OCI-LY1 (cell line): ENCODE results near the gene OTOS.

Source experiments
- H2AFZ ChIP-seq: fragments of 200-600 bp; sonication (generic), shearing (Covaris generic); 2 replicates; pipeline ENCODE4 v1.6.0; 2014; ENCODE audit warnings: antibody characterized with exemption, mild to moderate bottlenecking, low read length
- H3F3A ChIP-seq: fragments of 200-600 bp; sonication (generic), shearing (Covaris generic); 2 replicates; pipeline ENCODE4 v1.6.0; 2014; ENCODE audit warnings: mild to moderate bottlenecking, antibody characterized with exemption, low read length, moderate library complexity; ENCODE audit not compliant: insufficient read depth
- H3K27ac ChIP-seq: fragments of 200-600 bp; sonication (generic); 2 replicates; pipeline ENCODE4 v1.5.1; 2014; ENCODE audit warnings: low read length, mixed run types, mild to moderate bottlenecking, low read depth; ENCODE audit not compliant: poor library complexity, severe bottlenecking
- H3K27me3 ChIP-seq: fragments of 200-600 bp; sonication (generic); 2 replicates; pipeline ENCODE4 v1.6.0; 2014; ENCODE audit warnings: antibody characterized with exemption, mild to moderate bottlenecking, low read length, moderate library complexity; ENCODE audit not compliant: insufficient read depth
- H3K36me3 ChIP-seq: fragments of 200-600 bp; sonication (generic); 2 replicates; pipeline ENCODE4 v1.6.1; 2014; ENCODE audit warnings: mild to moderate bottlenecking, antibody characterized with exemption, low read length, moderate library complexity, mixed read lengths; ENCODE audit not compliant: insufficient read depth
- H3K4me1 ChIP-seq: fragments of 200-600 bp; sonication (generic); 2 replicates; pipeline ENCODE4 v1.5.1; 2014; ENCODE audit warnings: mild to moderate bottlenecking, low read length, moderate library complexity; ENCODE audit not compliant: insufficient read depth, severe bottlenecking
- H3K4me2 ChIP-seq: fragments of 200-600 bp; sonication (generic), shearing (Covaris generic); 2 replicates; pipeline ENCODE4 v1.6.1; 2014; ENCODE audit warnings: low read length
- H3K4me3 ChIP-seq: fragments of 200-600 bp; sonication (generic); 2 replicates; pipeline ENCODE4 v1.5.1; 2014; ENCODE audit warnings: low read length, low read depth, mild to moderate bottlenecking, mixed read lengths; ENCODE audit not compliant: poor library complexity, severe bottlenecking
- H3K79me2 ChIP-seq: fragments of 200-600 bp; shearing (Covaris generic); 2 replicates; pipeline ENCODE4 v1.6.1; 2016; ENCODE audit warnings: mixed run types, low read length, mixed read lengths; ENCODE audit not compliant: insufficient read depth
- H3K9ac ChIP-seq: fragments of 200-600 bp; sonication (generic), shearing (Covaris generic); 2 replicates; pipeline ENCODE4 v1.6.1; 2014; ENCODE audit warnings: mild to moderate bottlenecking, low read length, mixed read lengths
- H3K9me2 ChIP-seq: fragments of 200-600 bp; sonication (generic), shearing (Covaris generic); 2 replicates; pipeline ENCODE4 v1.6.1; 2014; ENCODE audit warnings: low read depth, mild to moderate bottlenecking, low read length, mixed read lengths
- H3K9me3 ChIP-seq: fragments of 200-600 bp; shearing (Covaris generic); 2 replicates; pipeline ENCODE4 v1.6.1; 2014; ENCODE audit warnings: low read length, mixed read lengths
- H4K20me1 ChIP-seq: fragments of 200-600 bp; sonication (generic), shearing (Covaris generic); 2 replicates; pipeline ENCODE4 v1.6.0; 2016; ENCODE audit warnings: mild to moderate bottlenecking, low read length; ENCODE audit not compliant: insufficient read depth
- EZH2 ChIP-seq: fragments of 200-600 bp; sonication (generic), shearing (Covaris generic); IDR thresholded peaks from 2 replicates; pipeline ENCODE4 v1.8.0; 2017; ENCODE audit warnings: borderline replicate concordance, mixed run types, mild to moderate bottlenecking, antibody characterized with exemption, low read length, moderate library complexity, mixed read lengths
- TF ChIP-seq, protein P1 (sequence below): fragments of 200-600 bp; sonication (generic), shearing (Covaris generic); IDR thresholded peaks from 2 replicates; pipeline ENCODE4 v1.5.1; 2017; ENCODE audit warnings: mild to moderate bottlenecking, antibody characterized with exemption, low read length, moderate library complexity, mixed read lengths

The OTOS gene

DNA sequence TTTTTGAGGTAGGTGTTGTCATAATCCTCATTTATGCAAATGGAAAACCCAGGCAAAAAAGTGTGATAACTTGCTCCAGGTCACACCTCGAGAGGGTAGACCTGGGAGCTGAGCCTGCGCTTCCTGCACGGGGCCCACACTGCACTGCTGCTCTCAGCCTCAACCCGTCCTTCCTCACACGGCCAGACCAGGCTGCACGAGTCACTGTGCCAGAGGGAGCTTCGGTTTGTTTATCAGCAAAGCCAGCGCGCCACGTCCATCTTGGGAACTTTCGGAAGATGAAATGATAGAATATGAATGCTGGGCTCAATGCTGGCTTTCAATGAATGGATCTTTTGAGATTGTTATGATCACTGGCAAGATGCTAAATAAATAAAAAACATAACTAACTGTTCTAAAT lies 18.8 kb downstream of the OTOS start:
- H3K9ac ChIP-seq = no peak overlapping the region
- H3K36me3 ChIP-seq = no peaks in the 10 kb centered on the region; the same call in 1 of the 2 replicates
- no peaks in the 10 kb centered on the region for H3K4me1 ChIP-seq
- no peaks in the 10 kb centered on the region for H3K27me3 ChIP-seq
- no peaks in the 10 kb centered on the region for H4K20me1 ChIP-seq
- H3K9me2 ChIP-seq = no peaks in the 10 kb centered on the region
- H3K79me2 ChIP-seq = no peaks in the 10 kb centered on the region
- H3K4me3 ChIP-seq = no peak overlapping the region
- H2AFZ ChIP-seq = no peak overlapping the region
- TF ChIP-seq, protein P1, sequence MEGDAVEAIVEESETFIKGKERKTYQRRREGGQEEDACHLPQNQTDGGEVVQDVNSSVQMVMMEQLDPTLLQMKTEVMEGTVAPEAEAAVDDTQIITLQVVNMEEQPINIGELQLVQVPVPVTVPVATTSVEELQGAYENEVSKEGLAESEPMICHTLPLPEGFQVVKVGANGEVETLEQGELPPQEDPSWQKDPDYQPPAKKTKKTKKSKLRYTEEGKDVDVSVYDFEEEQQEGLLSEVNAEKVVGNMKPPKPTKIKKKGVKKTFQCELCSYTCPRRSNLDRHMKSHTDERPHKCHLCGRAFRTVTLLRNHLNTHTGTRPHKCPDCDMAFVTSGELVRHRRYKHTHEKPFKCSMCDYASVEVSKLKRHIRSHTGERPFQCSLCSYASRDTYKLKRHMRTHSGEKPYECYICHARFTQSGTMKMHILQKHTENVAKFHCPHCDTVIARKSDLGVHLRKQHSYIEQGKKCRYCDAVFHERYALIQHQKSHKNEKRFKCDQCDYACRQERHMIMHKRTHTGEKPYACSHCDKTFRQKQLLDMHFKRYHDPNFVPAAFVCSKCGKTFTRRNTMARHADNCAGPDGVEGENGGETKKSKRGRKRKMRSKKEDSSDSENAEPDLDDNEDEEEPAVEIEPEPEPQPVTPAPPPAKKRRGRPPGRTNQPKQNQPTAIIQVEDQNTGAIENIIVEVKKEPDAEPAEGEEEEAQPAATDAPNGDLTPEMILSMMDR = no peak
- no peak for TF ChIP-seq EZH2
- no peaks in the 10 kb centered on the region for H3K9me3 ChIP-seq
- no peak overlapping the region for H3K4me2 ChIP-seq
- H3F3A ChIP-seq = no peaks in the 10 kb centered on the region
- H3K27ac ChIP-seq = no peak overlapping the region

DNA sequence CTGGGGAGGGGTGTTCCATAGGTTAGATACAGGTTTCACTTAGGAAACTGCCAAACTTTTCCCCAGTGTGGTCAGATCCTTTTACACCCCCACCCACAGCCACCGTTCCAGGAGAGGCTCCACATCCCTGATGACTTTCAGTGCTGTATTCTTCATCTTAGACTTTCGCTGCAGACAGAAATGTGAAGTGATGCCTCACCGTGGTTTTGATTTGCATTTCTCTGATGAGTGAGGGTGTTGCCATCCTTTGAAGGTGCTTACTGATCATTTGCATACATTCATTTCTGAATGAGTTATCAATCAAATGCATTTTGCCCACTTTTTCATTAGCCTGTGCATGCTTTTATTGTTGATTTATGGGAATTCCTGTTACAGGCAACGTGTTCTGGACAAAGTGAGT lies 19.3 kb downstream of the OTOS start:
- TF ChIP-seq EZH2 = no peak
- TF ChIP-seq, protein P1 = no peak

DNA sequence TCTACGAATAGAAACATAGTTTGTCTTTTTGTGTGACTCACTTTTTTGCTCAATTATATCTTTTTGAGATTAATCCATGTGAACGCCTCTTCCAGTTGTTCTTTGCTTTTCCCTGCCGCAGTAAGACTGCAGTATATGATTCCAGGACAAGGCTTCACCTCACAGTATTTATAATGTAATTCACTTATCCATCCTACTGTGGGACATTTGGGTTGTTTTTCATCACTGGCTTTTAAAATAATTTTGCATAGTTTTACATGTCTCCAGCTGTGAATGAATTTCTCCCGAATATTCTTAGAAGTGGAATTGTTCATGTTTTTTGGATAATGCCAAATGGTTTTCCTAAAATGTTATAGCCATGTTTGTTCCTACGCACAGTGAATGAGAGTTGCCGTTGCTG lies 26.2 kb downstream of the OTOS start:
- Histone ChIP-seq H3K9ac (no peak overlapping the region), H3F3A (no peaks in the 10 kb centered on the region), H3K4me2 (no peak overlapping the region), H3K9me2 (no peaks in the 10 kb centered on the region), H3K27me3 (no peaks in the 10 kb centered on the region), H2AFZ (no peak overlapping the region), H3K4me1 (no peaks in the 10 kb centered on the region), H3K27ac (no peak overlapping the region), H4K20me1 (no peaks in the 10 kb centered on the region), H3K36me3 (no peaks in the 10 kb centered on the region; the same call in 1 of the 2 replicates), H3K9me3 (no peaks in the 10 kb centered on the region), H3K79me2 (no peaks in the 10 kb centered on the region), H3K4me3 (no peak overlapping the region)
- TF ChIP-seq, protein P1 = no peak
- no peak for TF ChIP-seq EZH2

More for the DNA sequence above, 19.3 kb downstream of the OTOS start:
- no peak overlapping the region for H3K27ac ChIP-seq
- H4K20me1 ChIP-seq = no peaks in the 10 kb centered on the region
- no peaks in the 10 kb centered on the region for H3F3A ChIP-seq
- no peak overlapping the region for H3K4me2 ChIP-seq
- H3K79me2 ChIP-seq = no peaks in the 10 kb centered on the region
- H3K9me2 ChIP-seq = no peaks in the 10 kb centered on the region
- H3K4me3 ChIP-seq = no peak overlapping the region
- no peaks in the 10 kb centered on the region; the same call in 1 of the 2 replicates for H3K36me3 ChIP-seq
- no peaks in the 10 kb centered on the region for H3K9me3 ChIP-seq
- no peaks in the 10 kb centered on the region for H3K4me1 ChIP-seq
- H2AFZ ChIP-seq = no peak overlapping the region
- no peak overlapping the region for H3K9ac ChIP-seq
- no peaks in the 10 kb centered on the region for H3K27me3 ChIP-seq
